GM20431 (cell line): ENCODE data around the gene GABRA6.

ENCODE experiments used
- in situ Hi-C: fragments of 300-500 bp; cut with MseI, MboI; formaldehyde crosslinking; loops from one replicate; pipeline ENCODE4 v1.15.0; 2020; ENCODE audit warnings: low sequenced_read_pairs; ENCODE audit not compliant: unreplicated experiment

GABRA6 gene

DNA sequence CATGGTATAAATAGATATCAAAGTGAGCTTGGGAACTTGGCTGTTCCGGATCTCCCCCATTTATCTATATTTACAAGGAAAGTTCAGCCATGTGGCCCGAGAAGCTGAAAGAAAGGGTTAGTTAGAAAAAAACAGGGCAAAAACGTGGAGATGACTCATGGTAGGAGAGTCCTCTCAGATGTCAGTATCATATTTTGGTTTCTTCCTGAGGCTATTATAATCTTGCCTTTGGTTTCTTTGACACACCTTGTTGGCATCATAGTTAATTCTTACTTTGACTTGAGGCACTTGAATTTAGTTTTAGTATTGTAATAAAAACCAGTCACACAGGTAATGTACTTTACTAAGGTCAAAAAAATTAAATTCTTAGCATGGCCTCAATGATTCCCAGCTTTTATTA lies 59.9 kb downstream of the GABRA6 start:
- in situ Hi-C loops: no loop called here

DNA sequence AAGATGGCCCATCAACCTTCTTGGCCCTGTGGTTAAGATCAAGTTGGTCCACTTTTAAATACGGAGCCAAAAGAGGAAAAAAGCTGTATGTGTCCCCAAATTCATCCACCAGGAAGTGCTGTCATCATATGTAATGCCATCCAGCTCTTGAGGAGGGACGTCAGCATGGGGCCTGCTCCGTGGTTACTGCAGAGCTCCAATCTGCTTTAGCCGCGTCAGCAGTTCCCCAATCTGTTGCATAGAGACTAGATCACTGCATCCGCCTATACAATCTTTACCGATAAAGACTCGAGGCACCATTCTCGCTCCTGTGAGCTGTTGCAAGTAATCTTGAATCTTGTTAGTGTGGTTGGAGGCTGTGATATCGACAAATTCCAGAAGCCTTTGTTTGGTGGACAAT lies 65.7 kb downstream of the GABRA6 start:
- in situ Hi-C loops: no loop called here
